Glomerular visceral epithelial cell (primary cell): ENCODE data around the gene SLC38A8.

Experiments
- DNase-seq: peaks from one replicate; pipeline ENCODE4 v3.0.0-alpha.2; 2016; ENCODE audit errors: extremely low spot score

Gene SLC38A8

DNA sequence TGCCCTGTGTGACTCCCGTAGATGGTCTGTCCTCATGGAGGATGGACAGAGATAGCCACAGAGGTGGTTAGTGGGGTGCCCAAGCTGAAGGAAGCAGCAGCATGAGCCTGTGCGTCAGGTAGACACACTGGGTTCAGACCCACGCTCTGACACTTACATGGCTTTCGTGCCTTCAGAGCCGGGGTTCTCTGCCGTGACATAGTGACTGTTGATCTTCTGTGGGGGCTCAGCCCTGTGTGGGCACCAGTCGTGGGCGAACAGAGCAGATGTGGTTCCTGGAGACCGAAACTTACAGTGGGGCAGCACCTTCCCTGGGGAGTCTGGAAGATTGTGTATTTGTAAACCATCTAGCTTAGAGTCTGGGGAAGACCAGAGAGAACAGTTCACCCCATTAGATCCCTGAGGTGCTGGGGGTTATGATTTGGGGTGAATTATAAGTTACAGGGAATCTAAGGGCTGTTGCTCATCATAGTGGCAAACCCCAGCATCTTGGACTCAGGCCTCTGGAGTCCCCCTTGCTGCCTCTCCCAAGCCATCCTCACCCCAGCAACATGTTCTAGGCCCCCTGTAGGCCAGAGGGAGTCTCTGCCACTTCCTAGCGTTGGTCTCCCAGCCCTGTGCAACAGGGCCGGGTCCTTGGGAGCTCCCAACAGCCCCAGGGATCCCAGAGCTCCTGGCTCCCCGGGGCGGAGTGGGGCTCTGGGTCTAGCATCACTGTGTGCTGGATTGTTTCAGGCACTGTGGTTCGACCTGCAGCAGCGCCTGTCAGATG, 45.9 kb downstream of the SLC38A8 start:
- DNase-seq = no peak

DNA sequence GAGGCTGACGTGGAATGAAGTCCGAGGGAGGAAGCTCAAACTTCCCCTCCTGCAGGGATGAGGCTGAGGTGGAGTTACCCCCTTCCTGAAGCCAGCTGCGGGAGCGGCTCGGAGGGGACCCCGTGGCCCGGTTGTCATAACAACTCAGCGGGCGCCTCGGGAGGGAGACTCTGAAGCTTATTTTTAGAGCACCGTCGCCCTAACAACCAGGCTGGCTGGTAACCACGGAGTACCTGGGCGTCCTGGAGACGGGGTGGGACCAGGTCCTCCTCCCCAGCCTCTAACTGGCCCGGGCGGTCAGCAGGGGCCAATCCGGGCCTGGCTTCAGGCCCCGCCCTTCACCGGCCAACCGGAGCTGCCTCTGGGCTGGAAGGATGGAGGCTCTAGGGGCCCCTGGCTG, 46.8 kb downstream of the SLC38A8 start:
- DNase-seq = no peak

DNA sequence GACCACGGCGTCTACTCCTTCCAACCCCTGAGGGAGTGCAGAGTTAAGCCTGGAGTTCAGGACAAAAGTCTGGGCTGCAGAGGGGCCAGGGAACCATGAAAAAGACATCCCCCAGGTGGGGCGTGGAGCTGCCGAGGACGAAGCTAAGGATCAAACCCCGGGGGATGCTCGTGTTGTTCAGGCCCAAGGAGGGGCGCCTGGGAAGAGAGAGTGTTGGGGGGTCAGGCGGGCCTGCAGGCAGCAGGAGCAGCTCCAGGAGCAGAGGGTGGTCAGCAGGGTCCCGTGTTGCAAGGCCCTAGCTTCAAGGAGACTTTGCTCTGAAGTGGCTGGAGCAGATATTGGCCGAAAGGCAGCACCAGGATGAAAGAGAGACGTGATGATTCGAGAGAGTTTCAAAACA, 47.9 kb downstream of the SLC38A8 start:
- no peak for DNase-seq

DNA sequence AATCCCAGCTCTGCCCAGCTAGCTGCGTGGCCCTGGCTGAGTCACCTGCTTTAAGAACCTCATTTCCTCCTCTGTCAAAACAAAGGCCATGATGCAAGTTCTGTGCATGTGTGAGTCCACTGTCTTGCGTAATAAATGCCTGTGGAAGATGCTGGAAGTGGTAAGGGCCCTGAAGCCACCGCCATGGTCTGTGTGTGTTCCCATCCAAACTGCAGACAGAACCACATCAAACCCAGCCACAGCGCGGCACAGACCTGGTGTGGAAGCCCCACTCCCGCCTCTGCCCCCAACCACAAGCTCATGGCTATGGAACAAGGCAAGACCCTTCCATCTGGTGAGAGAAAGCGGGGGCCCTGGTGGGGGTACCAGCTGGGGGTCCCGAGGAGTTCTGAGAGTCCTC, 48.5 kb downstream of the SLC38A8 start:
- peak; percentile 50 for DNase-seq

DNA sequence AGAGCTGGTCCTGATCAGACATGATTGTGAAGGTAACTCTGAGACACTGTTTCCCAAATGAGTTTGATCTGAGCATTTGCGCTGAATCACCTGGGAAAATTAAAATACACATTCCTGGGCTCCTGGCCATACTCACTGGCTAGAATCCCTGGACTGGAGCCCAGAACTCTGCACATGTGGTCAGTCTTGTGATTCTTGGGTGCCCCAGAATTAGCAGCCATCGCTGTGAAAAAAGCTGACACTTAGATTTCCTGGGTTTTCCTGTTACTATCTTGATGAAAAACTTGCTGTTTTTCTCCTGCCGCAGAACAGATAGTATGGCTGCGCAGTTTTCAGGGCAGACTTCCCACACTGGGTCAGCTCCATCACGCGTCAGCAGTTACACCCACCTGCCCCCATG, 50.0 kb downstream of the SLC38A8 start:
- peak; percentile 38 for DNase-seq

DNA sequence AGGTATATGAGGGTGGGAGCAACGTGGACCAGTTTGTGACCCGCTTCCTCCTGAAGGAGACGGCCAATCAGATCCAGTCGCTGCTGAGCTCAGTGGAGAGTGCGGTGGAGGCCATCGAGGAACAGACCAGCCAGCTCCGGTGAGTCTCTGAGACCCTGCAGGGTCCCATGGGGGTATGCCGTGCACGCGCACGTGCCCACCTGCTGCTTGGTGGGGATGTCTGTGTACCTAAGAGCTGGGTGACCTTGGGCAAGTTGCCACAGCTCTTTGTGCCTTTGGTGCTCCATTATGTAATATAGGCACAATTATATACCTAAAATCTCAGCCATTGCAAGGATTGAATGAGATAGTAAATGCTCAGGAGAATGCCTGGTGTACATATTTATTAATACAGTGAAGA, 52.1 kb downstream of the SLC38A8 start:
- DNase-seq = no peak

DNA sequence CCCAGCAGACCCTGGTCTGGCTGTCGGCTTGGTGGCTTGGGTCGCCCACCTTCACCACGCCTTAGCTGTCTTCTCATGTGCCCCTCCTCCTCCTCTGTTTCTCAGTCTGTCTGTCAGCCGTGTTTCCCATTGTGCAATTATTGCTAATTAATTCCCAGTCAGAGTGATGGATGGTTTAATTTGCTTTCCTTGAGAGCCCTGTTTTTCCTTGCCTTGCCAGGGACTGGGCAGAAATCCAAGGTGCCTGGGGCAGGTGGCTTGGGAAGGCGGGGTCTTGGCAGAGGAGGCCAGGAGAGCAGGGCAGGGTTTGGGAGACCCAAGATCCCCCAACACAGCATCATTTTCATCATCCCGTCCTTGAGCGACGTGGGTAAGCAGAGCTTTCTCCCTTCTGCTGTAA, 53.3 kb downstream of the SLC38A8 start:
- no peak for DNase-seq

DNA sequence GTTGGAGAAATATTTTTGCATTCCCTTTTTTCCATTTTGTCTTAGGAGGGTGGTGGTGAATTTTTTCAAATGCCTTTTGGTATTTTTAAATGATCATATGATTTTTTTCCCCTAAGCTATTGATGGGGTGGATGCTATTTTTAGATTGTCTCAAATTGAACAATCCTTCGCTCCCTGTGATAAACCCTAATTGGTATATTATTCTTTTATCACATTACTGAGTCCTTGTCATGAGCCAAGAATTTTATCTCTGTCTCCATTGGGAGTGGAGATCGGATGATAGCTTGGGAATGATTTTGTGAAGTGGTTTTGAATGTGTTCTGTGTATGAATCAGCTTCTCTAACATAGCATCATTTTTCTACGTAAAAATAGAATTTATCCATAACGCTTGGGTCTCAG, 59.1 kb downstream of the SLC38A8 start:
- no peak for DNase-seq

DNA sequence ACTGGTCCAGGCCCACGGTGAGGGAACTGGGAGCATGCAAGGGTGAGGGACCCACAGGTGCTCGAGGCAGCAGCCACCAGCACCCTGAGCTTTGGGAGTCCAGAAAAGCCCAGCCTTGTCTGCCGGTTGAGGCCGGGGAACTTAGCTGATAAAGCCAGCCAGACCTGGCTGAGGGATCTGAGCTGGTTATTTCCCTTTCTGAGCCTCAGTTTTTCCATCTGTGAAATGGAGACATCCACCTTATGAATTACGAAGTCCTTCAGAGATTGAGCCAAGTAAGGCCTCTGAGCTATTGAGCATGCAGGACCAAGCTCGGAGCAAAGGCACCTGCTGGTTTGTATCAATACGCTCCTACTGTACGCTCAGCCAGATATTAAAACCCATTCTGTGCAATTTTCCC, 60.8 kb downstream of the SLC38A8 start:
- DNase-seq = no peak

DNA sequence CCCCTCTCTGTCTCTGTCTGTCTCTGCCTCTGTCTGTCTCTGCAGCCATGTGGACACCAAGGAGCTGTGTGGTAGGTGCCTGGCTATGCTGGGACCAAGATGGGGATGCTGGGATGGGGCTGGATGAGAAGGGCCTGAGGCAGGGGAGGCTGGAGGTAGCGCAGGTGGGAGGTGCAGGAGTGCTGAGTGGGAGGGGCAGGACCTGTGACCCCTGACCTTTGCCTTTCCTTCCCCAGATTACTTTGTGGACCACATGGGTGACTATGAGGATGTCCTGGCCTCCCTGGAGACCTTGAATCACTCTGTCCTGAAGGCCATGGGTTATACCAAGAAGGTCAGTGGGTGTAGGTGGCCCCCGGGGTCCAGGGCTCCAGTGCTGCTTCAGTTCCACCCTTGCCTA, 61.8 kb downstream of the SLC38A8 start:
- no peak for DNase-seq

DNA sequence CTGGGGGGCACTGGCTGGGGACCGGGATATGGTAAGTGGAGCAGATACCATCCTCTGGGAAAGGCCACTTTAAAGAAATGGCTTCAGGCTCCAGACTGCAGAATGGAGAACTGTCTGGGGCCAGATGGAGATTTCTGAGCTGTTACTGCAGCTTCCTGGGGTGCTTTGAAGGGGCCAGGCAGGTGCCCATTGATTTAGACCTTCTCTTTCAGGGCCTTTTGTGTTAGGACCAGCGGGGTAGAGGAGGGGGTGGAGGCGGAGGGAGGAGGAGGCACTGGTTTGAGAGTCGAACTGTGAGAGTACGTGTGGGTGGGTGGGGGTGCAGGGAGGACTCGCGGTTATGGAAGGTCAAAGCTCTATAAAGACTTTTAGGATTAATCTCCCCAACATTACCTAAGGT, 63.2 kb downstream of the SLC38A8 start:
- DNase-seq = no peak

DNA sequence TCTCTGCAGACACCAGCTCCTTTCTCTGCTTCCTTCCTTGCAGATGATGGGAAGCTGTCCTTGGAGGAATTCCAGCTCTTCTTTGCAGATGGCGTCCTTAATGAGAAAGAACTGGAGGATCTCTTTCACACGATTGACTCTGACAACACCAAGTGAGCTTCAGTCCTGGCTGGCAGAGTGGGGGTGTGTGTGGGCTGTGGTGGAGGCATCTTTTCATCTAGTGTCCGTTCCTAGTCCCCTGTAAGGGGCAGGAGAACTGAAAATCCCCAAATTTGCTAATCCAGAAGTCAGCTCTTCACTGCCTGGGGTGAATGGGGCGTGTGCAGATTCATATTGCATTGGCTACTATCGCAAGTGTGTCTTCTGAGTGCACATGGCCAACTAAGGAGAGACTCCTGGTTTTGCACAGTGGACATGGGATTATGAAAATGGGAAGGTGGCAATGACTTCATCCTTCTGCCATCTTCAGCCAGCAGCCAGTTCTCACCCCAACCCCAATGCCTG, 64.1 kb downstream of the SLC38A8 start:
- DNase-seq = no peak

DNA sequence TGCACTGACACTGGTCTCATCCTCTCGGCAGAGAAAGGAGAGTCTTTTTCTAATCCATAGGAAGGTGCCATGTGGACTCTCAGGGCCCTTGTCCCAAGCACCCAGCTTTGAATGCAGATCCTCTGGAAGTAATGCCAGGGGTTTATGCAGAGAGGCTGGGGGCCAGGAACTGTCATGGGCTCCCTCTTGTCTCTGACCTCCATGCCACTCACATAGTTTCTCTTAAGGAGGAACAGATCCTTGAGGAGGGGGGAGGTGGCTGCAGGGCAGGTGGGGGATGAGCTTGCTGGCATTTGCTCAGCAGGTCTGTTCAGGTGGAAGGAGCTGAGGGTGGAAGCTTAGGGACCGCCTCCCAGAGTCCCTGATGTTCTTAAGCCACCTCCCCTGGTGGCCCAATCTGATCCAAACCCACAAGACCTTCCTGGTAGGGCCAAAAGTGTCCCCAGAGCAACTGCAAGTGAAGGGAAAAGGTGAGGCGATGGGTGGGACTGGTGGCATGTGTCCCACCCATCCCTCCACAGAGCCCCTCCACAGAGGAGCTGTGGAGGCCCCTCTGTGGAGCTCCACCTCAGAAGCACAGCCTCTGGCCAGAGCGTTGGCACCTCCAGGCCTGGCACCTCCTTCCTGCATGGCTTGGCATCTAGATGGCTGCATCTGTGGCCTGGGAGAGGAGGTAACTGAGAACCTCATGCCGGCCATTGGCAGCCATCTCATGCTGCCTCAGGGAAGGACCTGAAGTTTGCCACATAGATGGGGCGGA, 65.4 kb downstream of the SLC38A8 start:
- DNase-seq = no peak

DNA sequence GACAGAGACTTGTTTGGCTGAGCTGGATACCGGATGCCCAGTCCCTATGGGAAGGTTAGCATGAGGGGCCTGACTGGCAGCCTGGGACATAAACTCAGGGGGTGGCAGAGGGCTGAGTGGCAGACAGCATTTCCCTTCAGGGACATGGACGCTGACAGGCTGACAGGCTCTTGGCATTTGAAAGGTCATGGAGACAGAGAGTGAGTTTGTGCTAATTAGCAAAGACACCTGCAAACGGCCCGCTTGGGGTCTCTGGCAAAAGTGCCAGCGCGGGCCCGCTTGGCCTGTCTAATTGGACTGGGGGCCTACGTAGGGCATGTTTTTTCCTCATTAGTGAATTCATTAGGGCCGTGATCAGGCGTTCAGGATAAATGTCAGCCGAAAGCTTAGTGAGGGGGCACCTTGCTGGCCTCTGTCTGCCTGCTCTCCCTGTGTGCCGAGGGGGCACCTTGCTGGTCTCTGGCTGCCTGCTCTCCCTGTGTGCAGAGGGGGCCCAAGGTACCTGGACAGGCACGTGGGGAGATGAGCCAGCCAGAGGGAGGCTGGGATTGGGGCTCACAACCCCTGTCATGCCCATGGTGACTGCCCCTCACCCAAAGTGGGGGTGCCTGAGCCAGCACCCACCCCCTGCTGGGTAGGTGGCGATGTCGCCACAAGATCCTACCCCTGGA, 66.9 kb downstream of the SLC38A8 start:
- no peak for DNase-seq

DNA sequence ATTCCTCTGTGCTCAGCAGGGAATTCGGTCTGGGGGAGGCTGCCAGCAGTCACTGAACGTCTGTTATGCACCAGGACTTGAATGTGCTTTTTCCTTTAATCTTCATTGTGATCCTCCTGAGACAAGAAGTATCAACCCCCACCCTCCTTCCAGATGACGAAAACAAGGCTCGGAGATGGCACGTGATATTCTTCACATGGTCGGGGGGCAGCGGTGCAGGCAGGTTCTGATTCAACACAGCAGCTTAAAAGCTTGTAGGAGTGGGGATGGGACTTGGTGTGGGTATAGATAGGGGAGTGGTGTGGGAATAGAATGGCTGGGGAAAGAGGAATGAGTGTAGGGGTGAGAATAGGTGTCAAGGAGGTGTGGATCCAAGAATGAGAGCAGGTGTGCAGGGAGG, 68.1 kb downstream of the SLC38A8 start:
- DNase-seq = no peak

DNA sequence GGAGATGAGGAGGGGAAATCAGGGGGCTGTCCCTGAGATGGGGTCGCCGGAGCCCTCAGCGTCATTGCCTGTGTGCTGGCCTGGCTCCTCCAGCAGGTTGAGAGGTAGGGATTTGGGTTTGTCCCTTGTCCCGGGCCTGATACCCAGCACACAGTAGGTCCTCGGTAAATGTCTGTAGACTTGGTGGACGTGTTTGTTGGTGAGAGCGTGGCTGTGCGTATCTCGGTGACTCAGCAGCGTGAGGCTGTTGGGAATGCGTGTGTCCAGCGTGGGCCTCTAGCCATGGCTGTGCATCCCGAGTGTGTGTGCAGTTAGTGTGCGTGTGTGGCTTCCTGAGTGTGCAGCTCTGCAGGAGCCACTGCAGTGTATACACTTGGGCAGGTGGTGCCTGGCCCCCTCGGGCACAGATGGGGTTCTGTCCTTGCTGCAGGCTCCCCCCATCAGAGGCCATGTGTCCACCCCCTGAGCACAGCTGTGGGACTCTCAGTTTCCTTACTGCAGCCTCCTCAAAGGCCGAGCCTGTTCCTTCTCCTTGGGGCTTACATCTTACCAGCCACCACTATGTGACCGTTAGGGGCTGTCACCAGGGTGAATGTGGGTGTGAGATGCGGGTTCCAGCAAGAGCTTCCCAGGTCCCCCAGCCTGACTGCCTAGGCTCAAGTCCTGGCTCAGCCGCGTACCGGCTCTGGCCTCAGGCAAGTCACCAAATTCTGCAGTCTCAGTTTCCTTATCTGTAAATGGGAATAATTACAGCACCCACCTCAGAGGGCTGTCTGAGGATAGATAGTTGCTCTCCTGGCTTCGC, 68.8 kb downstream of the SLC38A8 start:
- no peak for DNase-seq

DNA sequence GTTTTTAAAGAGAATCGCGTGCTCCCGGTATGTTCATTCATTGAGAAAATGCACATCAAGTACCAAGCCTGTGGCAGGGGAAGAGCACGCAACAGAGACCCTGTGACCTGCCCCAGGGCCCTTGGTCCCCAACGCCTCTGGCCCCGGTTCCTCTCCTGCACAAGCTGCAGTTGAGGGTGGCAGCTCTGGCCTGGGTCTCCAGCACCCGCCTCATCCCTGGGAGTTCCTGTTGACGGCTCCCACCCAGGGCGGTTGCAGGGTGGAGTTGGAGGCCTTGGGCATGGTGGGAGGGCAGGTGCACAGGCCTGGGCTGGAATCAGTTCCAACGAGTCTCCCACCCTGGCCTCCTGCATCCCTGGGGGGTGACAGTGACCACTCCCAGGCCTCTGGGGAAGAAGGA, 69.5 kb downstream of the SLC38A8 start:
- DNase-seq = no peak

DNA sequence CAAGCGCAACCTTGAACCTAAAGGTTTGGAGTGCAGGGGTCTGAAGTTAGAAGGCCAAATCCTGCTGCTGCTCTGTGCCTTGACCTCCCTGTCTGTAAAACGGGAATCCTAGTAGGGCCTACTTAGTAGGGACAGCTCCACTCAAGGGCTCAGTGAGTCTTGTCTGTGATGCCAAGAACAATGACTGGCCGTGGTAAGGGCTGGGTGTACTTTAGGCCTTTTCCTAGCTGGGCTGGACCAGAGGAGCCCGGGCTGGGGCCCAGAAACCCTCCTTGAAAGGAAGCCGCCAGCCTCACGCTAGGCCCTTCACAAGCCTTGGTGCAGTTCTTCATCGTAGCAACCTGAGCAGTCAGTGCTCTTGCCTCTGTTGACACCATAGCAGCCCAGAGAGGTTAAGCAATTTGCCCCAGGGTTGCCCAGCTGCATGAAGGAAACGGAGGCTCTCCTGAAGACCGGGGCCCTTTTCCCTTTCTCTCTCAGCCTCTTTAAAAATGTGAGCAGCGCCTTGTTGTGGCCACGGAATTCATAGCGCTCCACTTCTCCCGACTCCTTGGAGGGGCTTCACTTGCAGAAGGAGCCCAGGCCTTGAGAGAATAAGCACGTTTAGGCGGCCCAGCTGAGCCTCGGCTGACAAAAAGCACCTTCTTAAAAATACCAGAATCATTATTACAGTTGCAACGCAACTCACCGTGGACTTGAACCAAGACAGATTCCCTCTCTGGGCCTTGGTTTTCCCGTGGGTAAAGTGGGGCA, 70.2 kb downstream of the SLC38A8 start:
- no peak for DNase-seq

DNA sequence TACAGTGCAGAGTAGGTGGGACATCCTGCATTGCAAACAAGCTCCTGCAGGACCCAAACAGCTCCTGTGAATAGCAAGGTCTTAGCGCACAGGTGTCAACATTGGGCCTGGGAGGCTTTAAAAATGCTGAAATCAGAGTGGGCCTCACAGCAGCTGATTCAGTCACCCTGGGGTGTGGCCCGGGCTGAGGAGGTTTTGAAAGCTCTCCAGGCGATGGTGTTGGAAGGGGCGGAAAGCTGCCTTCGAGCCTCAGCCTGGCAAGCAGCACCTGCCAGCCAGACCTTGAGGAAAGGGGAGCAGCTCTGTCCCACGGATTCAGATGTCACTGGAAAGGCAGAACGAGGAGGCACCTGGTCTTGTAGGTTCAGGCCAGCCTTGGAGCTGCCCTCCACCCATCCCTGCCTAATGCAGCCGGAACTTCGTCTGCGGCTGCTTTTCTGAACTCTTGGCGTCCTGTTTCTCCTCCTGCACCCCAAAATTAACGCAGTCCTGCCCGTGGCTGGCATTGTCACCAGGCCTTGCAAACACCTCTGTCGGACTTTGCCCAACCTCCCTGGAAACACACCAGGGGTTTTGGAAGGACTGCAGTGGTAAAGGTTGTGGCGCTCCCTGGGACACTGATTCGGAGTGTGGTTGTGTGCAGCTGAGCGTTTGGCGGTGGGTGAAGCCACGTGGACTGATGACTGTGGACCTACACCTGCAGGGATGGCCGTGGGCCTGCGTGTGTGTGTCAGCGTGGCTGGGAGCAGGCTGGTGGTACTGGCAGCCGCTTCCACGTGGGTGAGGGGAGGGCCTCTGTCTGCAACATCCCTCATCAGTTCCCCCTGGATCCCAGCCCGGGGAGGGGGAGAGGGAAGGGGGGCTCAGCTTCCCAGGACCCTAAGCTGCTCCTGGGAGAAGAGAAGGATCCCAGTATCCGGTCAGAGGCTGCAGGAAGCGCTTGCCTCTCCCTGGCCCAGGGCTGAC, 71.1 kb downstream of the SLC38A8 start:
- DNase-seq = no peak

DNA sequence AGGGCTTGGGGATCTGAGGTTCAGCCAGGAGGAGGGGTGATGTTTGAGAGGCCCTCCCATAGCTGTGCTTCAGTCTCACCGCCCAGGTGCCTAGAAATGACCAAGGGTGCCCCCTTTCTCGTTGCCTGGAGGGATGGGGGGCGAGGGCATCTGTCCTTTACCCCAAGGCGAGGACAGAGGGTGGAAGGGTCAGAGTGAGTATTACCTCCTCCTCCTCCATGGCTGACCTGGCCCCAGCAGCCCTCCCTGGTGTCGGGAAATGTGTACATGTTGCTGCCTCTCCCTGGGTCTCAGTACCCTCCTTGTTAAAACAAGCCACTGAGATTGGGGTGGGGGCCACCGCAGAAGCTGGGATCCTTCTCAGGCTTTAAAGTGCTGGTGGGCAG, 72.2 kb downstream of the SLC38A8 start:
- DNase-seq = no peak
